Spinal cord (tissue), 10 donors: ENCODE data around the gene AP1B1. TPM values are rescaled to one million over a fixed set of nuclear protein-coding genes. Genes with fewer than 3 reads are reported as not detected.
A peak's percentile ranks its signal among the peaks of the same experiment; 100 is the strongest.

Source experiments
- DNase-seq, 6 donors: peaks; one replicate each; pipeline versions ENCODE4 v3.0.0 to v3.0.0-alpha.2; 2013 to 2015; ENCODE audit warnings: low spot score in 6 of 6, low read depth in 4 of 6
- H3K27ac ChIP-seq: one replicate; pipeline ENCODE4 v1.5.1; 2013; ENCODE audit warnings: low read depth, low read length, control low read depth
- H3K27me3 ChIP-seq: one replicate; pipeline ENCODE4 v1.6.1; 2013; ENCODE audit warnings: low read length; ENCODE audit not compliant: control insufficient read depth, insufficient read depth
- H3K36me3 ChIP-seq: one replicate; pipeline ENCODE4 v1.6.1; 2013; ENCODE audit warnings: low read length; ENCODE audit not compliant: control insufficient read depth, insufficient read depth
- H3K4me1 ChIP-seq: one replicate; pipeline ENCODE4 v1.6.1; 2013; ENCODE audit warnings: low read length; ENCODE audit not compliant: control insufficient read depth, insufficient read depth
- H3K4me3 ChIP-seq: one replicate; pipeline ENCODE4 v1.5.1; 2013; ENCODE audit warnings: low read depth, low read length, control low read depth
- H3K9me3 ChIP-seq: one replicate; pipeline ENCODE4 v1.6.1; 2013; ENCODE audit warnings: low read length; ENCODE audit not compliant: control insufficient read depth, insufficient read depth
- WGBS: methylation state at CpG from one replicate; pipeline ENCODE4 v1.1.5; 2013; ENCODE audit warnings: missing lambda C conversion rate; ENCODE audit not compliant: insufficient coverage; 5-methylcytosine and 5-hydroxymethylcytosine counted together
- polyA plus RNA-seq, 2 donors: library from polyadenylated mRNA; unstranded; fragments of 120-200 nt; gene quantifications; one replicate each; pipeline ENCODE4 v1.2.1, GENCODE V29; 2013; ENCODE audit not compliant: insufficient read length in 2 of 2
- total RNA-seq, 2 donors: library from RNA; depleted of rRNA in 1 of 2; stranded (reverse); fragments of 120-200 nt in 1 of 2; fragments of >200 nt in 1 of 2; gene quantifications; one replicate each; pipeline versions ENCODE4 v1.2.3 to v1.2.4, GENCODE V29; 2013 to 2014
- donor health status: healthy.

Gene AP1B1
- total and polyA plus RNA-seq, 4 donors = 52.2 to 80.0 (median 67.4) TPM

DNA sequence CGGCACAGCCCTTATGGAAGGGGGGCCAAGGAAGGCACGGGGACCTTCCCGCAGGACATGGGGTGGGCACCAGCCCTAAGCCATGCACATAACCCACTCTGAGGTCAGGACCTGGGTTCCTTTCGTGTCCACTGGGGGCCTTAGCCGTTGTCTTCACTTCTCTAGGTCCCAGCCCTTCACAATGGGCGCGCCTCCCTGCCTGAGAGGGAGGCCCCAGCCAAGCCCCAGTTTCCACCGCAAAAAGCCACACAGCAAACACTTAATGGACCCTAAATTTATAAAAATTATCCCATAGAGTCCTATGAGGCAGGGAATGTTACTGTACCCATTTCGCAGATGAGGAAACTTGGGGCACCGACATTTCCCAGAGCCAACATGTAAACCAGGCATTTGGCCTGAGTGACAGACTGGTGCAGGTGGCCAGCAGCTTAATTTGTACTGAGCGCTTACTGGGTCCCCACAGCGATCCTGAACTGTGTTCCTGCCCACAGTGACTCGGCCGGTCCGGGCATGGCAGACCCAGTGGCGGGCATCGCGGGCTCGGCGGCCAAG is 80.7 kb downstream of the AP1B1 start:
- Histone ChIP-seq H3K9me3 (no peaks in the 10 kb centered on the region), H3K27ac (no peak overlapping the region), H3K4me1 (peaks cover 79% of the 10 kb centered on the region), H3K27me3 (peaks cover 16% of the 10 kb centered on the region), H3K4me3 (peak overlapping the region; percentile 47), H3K36me3 (peaks cover 44% of the 10 kb centered on the region)
- no peak for DNase-seq
- 75% methylated on average over 19 of the region's 20 CpGs for WGBS

DNA sequence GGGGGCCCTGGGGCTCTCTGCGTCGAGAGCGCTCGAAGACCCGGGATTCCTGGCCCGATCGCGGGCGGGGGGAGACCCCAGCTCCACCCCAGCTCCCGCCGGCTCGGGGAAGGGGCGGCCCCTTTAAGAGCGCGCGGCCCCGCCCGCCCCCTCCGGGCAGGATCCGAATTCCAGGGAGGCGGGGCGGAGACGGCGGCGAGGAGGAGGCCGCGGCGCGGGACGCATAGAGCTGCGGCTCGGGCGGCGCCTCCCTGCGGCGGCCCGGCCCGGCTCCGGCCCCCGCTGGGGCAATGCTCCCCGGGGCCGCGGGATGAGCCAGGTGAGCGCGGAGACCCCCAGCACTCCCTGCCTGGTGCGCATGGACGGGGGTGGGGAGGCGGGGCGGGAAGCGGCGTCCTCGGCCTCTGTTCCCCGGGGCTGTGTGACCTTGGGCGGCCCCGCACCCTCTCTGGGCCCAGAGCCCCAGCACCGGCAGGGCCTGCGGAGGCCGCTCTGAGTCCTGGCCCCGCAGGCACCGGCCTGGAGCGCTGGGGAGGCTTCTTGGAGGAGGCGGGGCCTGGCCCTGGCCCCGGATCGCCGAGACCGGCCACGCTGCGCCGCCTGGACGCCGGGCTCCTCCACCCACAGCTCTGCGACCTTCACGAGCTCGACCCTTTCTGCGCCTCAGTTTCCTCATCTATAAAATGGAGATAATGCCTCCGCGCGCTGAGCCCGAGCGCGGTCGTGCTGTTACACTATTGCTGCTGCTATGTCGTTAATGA is 81.4 kb downstream of the AP1B1 start:
- 3% methylated on average over 82 of the region's 83 CpGs for WGBS
- Histone ChIP-seq H3K36me3 (peaks cover 39% of the 10 kb centered on the region), H3K4me1 (peaks cover 79% of the 10 kb centered on the region), H3K4me3 (peak overlapping the region; percentile 81), H3K9me3 (no peaks in the 10 kb centered on the region), H3K27me3 (peaks cover 9% of the 10 kb centered on the region), H3K27ac (peak overlapping the region; percentile 80)
- peak in 4 of 6 donors; percentile 54 to 93 (median 73) for DNase-seq

DNA sequence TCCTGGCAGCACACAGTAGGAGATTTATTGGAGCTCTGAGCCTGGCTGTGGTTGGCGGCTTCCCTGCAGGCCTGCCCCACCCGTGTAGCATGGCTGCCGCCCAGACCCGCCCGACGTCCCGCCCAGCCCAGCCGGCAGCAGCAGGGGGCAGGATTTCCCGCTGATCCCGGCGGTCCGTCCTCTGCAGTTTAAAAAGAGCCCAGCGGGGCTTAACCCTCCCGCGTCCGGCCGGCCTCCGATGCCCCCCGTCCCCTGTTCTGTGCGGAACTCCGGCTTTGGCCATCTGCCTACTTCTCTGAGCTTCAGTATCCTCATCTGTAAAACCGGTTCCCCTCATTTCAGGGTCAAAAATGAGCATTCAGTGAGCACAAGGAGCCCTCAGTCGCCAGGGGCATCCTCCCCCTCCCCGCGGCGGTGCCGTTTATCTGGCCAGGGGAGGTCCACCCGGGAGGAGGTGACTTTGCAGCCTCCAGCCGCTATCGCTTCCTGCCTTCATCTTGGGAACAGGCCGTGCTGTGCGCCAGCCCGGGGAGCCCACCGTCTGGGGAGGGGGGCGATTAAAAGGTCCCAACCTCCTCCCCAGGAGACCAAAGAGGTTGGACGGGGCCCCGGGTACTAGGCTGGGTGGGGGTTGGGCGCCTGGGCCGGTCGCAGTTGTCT is 82.1 kb downstream of the AP1B1 start, which contains the start of gene GAS2L1:
Gene GAS2L1, plus strand, starts transcription at position 476 of the 660 bp plus-strand sequence. CDS start 1,456 bp downstream, outside the sequence.
- Histone ChIP-seq H3K9me3 (no peaks in the 10 kb centered on the region), H3K27ac (peak within 1 kb of the TSS; percentile 80), H3K27me3 (peaks cover 6% of the 10 kb centered on the region), H3K36me3 (peaks cover 39% of the 10 kb centered on the region), H3K4me3 (peak within 1 kb of the TSS; percentile 81), H3K4me1 (peaks cover 78% of the 10 kb centered on the region)
- under 1% methylated on average over 32 of the region's 40 CpGs for WGBS
- peak in 4 of 6 donors; percentile 47 to 87 (median 59) for DNase-seq

DNA sequence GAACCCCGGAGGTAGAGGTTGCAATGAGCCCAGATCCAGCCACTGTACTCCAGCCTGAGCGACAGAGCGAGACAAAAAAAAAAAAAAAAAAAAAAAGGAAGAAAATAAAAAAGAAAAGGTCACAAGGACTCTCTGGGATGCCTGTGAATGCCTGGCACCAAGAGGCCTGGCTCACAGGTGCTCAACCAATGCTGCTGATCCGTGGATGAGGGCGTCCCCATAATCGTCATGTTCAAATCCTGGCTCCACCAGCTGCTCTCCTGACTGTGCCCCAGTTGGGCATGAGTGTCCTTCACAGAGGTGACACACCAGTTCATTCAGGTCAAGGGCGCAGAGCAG is 82.6 kb downstream of the AP1B1 start:
- Histone ChIP-seq H3K36me3 (peaks cover 39% of the 10 kb centered on the region), H3K9me3 (no peaks in the 10 kb centered on the region), H3K27me3 (peaks cover 6% of the 10 kb centered on the region), H3K4me3 (peak overlapping the region; percentile 81), H3K4me1 (peaks cover 76% of the 10 kb centered on the region), H3K27ac (no peak overlapping the region)
- no peak for DNase-seq
- 49% methylated on average over 7 of the region's 7 CpGs for WGBS

DNA sequence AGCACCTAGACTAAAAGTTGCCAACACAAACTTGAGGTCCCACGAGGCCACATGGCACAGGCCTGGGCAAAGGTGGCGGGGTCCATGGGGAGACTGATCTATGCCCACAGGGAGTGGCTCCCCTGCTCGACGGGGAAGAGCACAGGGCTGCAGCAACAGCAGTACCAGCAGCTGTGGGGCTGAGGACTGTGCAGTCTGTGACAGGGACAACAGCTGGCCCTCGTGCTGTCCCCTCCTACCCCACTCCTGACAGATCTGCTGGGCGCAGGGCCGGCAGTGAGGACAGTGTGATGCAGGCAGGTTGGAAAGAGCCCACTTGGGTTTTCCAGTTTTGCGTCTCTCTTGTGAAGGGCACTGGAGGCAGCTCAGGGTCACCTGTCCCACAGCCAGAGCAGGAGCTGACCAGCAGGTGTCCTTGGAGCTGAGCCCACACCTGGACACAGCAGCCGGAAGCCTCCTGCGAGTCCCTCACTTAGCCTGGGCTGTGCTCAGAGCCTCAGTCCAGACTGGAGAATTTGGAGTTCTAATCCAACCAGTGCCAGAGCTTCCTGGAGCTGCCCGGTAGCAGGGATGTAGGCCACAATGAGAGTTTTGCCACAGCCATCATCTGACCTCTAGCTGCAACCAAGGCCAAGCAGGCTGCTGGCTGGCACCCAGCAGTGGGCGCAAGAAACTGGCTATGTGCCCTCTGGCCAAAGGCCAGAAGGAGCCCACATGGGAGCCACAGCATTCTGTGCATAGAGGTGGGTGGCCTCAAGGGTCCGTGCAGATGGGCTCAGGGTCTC is 85.5 kb downstream of the AP1B1 start:
- peaks cover 39% of the 10 kb centered on the region for H3K36me3 ChIP-seq
- peaks cover 4% of the 10 kb centered on the region for H3K27me3 ChIP-seq
- WGBS = 41% methylated on average over 11 of the region's 13 CpGs
- DNase-seq = no peak
- no peaks in the 10 kb centered on the region for H3K9me3 ChIP-seq
- H3K4me1 ChIP-seq = peaks cover 50% of the 10 kb centered on the region
- no peak overlapping the region for H3K4me3 ChIP-seq
- peak overlapping the region; percentile 43 for H3K27ac ChIP-seq

DNA sequence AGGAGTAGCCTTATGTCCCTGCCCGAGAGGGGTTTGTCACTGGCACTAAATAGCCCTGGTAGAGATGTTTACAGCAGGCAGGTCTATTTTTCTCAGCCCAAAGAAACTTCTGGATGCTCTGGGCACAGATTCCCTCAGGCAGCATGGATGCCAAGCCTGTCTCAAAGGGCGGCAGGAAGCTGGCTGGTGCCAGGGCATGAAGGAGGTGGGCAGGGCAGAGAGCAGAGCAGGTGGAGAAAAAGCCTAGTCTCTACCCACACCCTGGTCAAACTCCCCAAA is 86.0 kb downstream of the AP1B1 start:
- Histone ChIP-seq H3K4me1 (peaks cover 44% of the 10 kb centered on the region), H3K27ac (peak overlapping the region; percentile 43), H3K4me3 (no peak overlapping the region), H3K27me3 (peaks cover 4% of the 10 kb centered on the region), H3K9me3 (no peaks in the 10 kb centered on the region), H3K36me3 (peaks cover 43% of the 10 kb centered on the region)
- WGBS = 29% methylated on average over 2 of the region's 2 CpGs
- peak in 1 of 6 donors; percentile 41 for DNase-seq

DNA sequence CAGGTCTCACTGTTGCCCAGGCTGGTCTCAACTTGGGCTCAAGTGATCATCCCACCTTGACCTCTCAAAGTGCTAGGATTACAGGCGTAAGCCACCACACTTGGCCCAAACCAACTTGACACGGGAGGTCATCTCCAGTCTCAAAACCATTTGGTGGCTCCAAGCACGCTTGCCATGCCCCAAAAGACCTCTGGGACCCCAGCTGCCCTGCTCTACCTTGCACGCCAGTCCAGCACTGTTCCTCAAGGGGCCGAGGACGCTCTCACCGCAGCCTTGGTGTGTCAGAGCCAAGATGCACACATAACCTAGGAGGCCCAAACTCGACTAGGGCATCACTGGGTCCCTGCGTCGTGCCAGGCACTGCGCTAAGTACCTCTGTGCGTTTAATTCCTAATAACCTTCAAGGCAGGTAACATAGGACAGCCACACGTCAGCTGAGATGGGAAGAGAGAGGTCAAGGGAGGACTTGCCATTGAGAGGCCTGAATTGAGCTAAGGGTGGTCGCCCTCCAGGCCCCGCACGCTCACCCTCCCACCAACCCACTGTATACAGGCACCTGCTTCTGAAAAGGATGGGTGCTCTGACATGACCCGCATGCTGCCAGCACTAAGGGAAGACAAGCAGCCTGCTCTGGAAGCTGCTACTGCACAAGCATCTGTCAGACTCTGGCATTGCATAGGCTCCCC is 86.5 kb downstream of the AP1B1 start:
- Histone ChIP-seq H3K9me3 (no peaks in the 10 kb centered on the region), H3K4me1 (peaks cover 42% of the 10 kb centered on the region), H3K4me3 (no peak overlapping the region), H3K27me3 (peaks cover 4% of the 10 kb centered on the region), H3K36me3 (peaks cover 48% of the 10 kb centered on the region), H3K27ac (peak overlapping the region; percentile 43)
- no peak for DNase-seq
- WGBS = 73% methylated on average over 12 of the region's 17 CpGs

DNA sequence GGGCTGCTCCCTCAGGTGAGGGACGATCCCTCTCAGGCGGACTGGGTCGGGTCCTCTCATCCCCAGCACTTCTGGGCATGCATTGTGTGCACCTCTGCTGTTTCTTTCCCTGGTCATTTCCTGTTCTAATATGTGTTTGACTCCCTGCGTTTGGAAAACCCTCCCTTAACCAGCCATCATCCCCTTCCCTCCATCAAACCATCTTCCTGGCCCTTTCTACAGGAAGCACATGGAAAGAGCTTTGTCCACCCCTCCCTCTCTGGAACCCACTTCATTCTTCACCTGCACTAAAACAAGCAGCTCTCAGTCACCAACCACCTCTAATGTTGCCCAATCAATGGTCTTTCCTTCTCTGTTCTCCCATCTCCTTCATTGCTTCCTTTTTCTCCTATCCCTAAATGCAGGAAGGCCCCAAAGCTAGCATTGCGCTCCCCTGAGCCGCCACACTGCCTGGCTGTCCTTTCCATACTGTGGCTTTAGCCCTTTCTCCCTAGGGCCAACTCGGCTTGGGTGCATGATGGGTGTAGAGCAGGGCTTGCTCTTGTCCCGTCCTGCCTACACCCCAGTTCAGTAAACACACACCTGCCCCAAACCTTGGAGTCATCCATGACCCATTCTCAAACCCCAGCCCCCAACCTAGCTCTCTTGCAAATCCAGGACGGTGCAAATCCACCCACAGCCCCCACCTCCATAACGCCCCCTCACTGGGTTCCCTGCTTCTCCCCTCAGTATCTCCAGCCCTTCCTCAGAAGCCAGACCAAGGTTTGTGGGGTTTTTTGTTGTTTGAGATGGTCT is 87.4 kb downstream of the AP1B1 start:
- WGBS = 91% methylated on average over 7 of the region's 10 CpGs
- Histone ChIP-seq H3K27ac (no peak overlapping the region), H3K4me3 (no peak overlapping the region), H3K4me1 (peaks cover 35% of the 10 kb centered on the region), H3K27me3 (peaks cover 4% of the 10 kb centered on the region), H3K36me3 (peaks cover 56% of the 10 kb centered on the region), H3K9me3 (no peaks in the 10 kb centered on the region)
- no peak for DNase-seq
